ENCODE data around the gene DYNC1H1. TPM values are rescaled to one million over a fixed set of nuclear protein-coding genes. Genes with fewer than 3 reads are reported as not detected.
"Not testable (repeated sequence)": the region's sequence is repeated elsewhere in the genome, so short reads cannot be mapped to it uniquely, and the experiment has no call there.

DYNC1H1 gene
- total RNA-seq, 1 donor from 2014 or later: 348 TPM

DNA sequence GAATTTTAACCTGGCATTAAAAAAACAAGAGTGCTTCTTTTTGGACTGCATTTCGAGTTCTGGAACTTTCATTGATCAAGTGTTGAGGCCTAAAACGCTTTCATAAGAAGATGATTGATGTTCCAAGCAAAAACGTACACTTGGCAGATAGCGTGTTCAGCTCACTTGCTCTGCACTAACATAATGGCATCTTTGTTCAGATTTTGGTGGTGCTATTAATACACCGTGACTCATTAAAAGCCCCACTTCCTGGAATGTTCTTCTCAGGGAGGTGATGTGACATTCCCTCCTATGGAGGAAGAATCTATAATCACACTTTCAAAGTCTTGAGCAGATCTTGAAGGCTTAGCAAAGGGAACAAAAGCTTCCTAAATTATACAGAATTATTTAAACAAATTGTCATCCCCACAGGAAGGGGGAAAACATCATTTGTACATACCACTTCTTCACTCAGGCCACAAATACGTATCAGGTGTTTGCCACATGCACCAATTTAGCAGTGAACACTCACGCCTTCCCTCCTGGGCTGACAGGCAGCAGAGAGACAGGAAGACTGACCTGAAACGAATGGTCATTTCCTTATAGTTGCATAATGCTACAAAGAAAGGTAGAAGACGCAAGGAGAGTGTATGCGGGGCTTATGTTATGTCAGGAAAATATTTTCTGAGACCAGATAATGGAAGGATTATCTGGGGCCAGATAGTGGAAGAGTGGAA is 107.1 kb downstream of the DYNC1H1 start:
- DNase-seq (ENCODE audit: missing footprints) (no peak), ATAC-seq (no peak)
- intact Hi-C loops (cut with DNase I): no loop called here

DNA sequence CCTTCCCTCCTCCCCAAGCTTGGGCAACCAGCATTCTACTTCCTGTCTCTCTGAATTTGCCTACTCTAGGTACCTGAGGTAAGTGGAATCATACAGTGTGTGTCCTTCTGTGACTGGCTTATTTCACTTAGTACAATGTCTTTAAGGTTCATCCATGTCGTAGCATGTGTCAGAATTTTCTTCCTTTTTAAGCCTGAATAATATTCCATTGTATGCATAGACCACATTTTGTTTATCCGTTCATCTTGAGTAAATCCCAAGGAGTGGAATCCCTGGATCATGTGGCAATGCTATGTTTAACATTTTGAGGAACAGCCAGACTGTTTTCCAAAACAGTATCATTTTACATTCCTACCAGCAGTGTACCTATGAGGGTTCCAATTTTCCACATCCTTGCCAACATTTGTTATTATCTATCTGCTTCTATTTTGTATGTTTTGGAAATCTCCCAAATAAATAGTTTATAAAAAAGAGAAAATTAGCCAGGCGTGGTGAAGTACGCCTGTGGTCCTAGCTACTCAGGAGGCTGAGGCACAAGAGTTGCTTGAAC is 110.1 kb downstream of the DYNC1H1 start:
- intact Hi-C loops (cut with DNase I): no loop called here
- DNase-seq (ENCODE audit: missing footprints): no peak

DNA sequence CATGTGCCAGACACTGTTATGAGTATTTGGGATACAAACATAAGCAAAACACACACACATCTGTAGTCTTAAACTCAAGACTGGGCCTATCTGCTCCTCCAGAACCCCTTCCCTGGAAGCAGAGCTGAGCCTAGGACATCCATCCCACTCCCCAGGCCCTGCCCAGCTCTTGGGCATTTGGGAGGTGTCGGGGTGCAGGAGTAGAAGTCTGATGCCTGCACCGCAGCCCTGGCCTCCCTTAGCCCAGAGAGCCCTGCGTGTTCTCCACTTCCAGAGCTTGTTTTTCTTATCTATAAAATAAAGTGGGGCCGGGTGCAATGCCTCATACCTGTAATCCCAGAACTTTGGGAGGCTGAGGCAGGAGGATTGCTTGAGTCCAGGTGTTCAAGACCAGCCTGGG is 110.8 kb downstream of the DYNC1H1 start:
- ATAC-seq (no peak), DNase-seq (ENCODE audit: missing footprints) (no peak)
- intact Hi-C loops (cut with DNase I): no loop called here

More for the DNA sequence above, 110.1 kb downstream of the DYNC1H1 start:
- no peak for ATAC-seq

DNA sequence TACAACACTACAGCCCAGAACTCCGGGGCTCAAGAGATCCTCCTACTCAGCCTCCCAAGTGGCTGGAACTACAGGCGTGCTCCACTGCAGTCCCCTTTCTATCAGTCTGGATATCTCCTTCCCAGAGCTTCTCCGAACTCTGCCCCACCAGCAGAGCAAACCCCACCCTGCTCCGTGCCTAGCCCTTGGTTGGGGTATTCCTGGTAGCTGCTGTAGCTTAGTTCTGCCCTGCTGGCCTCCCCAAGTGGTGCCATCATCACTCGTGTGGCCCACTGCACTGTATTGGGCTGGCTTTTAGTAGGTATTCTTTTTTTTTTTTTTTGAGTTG is 113.0 kb downstream of the DYNC1H1 start:
- intact Hi-C loops (cut with DNase I): no loop called here
- DNase-seq (ENCODE audit: missing footprints): no peak
- no peak for ATAC-seq

DNA sequence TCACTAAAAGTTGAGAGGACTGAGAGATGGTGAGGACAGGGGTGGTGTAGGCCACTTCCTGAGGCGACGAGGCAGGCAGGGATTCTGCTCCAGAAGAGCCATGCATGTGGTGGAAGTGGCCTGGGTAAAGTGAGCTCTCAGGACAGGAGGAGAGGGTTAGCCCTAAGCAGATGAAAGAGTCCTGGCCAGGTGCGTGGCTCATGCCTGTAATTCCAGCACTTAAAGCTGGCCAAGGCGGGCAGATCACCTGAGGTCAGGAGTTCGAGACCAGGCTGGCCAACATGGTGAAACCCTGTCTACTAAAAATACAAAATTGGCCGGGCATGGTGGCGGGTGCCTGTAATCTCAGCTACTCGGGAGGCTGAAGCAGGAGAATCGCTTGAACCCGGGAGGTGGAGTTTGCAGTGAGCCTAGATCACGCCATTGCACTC is 114.0 kb downstream of the DYNC1H1 start:
- DNase-seq (ENCODE audit: missing footprints); ATAC-seq; intact Hi-C loops (cut with DNase I): not testable (repeated sequence)

DNA sequence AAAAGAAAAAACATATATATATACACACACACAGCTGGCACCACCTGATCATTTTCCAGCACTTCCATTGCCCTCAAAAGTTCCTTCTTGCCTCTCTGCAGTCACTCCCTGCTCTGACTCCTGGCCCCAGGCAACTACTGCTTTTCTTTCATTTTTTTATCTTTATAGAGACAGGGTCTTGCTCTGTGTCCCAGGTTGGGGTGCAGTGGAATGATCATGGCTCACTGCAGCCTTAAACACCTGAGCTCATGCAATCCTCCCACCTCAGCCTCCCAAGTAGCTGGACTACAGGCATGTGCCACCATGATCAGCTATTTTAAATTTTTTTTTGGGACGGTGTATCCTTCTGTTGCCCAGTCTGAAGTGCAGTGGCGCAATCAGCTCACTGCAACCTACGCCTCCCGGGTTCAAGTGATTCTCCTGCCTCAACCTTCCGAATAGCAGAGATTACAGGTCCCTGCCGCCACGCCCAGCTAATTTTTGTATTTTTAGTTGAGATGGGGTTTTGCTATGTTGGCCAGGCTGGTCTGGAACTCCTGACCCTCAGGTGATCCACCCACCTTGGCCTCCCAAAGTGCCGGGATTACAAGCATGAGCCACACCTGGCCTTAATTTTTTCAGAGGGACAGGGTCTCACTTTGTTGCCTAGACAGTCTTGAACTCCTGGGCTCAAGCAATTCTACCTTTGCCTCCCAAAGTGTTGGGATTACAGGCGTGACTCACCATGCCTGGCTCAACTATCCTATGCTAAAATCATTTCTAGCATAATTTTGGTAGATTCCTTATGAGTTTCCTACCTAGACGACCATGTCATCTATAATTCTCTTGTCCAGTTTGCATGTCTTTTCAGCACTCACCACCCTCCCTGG is 114.7 kb downstream of the DYNC1H1 start:
- no peak for DNase-seq (ENCODE audit: missing footprints)
- intact Hi-C loops (cut with DNase I): no loop called here
- ATAC-seq: no peak

DNA sequence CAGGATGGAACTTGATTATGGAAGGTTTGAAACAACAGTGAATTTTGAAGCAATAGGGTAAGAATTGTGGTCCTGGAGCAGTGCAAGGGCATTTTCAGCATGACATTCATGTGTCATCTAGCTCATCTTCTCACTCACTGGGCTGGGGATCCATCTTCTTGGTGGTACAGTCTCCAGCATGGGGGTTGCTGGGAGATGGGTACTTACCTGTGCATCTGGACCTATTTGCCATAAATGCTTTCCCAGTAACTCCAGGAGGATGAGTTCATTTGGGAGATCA is 115.3 kb downstream of the DYNC1H1 start:
- ATAC-seq (no peak), DNase-seq (ENCODE audit: missing footprints) (no peak)
- intact Hi-C loops (cut with DNase I): no loop called here

DNA sequence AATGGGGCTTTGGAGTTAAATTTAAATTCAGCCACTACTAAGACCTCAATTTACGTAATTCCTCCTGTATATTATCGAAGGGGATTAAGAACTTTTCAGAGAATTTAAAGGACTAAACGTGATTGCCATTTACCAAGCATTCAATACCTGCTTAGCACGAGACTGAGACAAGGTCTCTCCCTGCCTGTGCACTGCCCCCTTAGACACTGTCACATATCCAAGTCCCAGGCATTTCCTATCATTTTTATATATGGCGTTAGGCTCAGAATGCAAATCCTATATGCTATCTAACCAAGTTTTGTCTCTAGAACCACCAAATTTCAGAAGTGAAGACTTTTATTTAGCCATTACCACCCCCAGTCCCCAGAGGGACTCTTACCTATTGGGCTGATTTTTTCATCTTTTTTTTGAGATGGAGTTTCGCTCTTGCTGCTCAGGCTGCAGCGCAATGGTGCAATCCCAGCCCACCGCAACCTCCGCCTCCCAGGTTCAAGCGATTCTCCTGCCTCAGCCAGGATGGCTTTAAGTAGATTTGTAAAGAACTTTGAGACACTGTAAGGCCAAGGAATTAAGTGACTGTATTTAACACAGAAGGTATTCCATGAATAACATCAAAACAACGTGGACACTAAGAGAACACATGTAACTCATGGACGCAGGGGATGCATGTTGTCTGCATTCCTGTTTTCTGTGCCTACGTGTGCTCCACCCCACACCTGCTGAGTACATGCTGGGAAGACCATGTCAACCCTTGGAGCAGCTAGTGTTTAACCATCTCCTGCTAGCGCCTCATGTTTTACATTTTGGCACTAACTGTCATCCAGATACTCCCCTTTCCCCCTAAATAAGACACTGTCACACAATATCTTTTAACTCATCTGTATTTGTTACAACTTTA is 116.1 kb downstream of the DYNC1H1 start:
- ATAC-seq: no peak
- DNase-seq (ENCODE audit: missing footprints): no peak
- intact Hi-C loops (cut with DNase I): no loop called here

DNA sequence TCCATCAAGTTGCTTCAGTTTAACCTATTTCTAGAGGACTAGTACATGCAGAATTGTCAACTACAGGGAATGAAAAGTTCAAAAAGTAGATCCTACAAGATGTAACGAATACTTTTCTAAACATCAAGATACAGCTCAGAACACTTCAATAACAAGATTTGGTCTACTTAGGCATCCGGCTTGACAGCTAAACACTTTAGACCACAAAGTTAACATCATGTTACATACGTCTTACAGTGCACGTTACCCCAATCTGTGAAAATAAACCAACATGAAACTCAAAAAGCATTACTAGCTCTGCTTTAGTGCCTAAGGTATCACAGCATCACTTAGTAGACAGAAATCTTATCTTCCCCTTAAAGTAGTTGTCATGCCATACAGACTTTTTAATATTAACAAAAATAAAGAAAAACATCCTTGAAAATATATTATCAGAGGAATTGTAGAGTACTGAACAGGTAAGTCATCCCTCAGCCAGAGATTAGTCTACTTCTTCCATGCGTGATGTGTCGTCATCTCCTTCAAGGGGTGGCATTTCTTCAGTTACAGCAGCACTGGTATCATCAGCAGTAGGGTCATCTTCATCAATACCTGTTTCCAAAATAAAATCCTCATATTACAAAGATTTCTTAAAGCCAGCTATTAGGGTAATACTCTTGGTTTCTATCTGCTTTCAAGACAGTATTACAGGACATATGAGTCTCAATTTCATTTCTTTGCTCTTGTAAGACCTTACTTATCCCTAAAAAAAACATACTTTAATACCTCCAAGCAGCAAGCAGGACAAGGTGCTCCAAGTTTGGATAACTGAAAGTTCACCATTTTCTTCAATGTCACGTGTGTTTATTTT is 117.1 kb downstream of the DYNC1H1 start:
- DNase-seq (ENCODE audit: missing footprints): no peak
- no peak for ATAC-seq
- intact Hi-C loops (cut with DNase I): no loop called here

DNA sequence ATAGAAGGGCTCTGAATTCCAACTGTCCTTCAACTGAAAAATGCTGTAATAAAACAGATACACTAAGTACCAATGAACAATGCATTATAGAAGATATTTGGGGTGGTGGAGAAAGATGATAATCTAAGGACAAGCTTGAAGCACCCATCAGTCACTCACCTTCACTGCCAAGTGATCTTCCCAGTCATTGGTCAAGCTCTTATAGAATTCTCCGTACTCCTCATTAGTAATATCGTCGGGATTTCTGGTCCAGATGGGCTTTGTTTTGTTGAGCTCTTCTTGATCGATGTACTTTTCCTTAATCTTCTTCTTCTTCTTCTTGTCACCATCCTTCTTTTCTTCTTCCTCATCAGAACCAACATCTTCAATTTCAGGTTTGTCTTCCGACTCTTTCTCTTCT is 120.1 kb downstream of the DYNC1H1 start:
- intact Hi-C loops (cut with DNase I); ATAC-seq; DNase-seq (ENCODE audit: missing footprints): not testable (repeated sequence)

DNA sequence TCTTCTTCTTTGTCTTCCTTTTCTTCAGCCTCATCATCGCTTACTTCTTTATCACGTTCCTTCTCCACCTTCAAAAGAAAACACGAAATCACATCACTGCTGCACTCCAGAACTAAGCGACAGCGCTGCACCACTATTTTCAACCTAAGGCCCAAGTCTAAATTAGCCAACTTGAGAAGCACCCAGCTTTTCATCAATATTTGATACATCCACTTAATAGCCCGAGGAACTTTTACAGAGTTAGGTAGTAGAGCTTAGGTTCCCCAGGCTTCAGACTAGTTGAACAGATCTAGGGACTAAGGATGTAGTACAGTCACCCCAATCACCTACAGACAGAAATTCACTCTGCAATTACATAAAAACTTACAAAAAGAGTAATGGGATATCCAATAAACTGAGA is 120.6 kb downstream of the DYNC1H1 start:
- intact Hi-C loops (cut with DNase I): loop anchor here (5.0 kb wide), 1 partner anchor 38 kb away; no protein-coding TSS in a partner anchor
- DNase-seq (ENCODE audit: missing footprints) (no peak), ATAC-seq (no peak)

DNA sequence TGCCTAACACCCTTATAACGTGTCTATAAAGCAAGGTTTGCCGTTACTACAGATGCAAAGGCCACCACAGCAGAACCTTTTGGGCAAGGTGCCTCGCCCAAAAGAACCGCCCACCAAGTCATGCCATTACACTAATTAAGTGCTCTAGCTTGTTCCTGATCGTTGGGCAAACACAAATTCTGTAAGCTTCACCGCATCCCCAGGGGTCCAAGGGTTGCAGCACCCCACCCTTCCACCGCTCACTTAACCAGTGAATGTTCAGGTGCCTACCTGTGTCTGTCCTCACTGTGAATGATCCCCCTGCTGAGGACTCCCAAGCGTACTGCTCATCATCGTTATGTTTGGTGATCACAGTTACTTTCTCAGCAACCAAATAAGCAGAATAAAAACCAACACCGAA is 121.1 kb downstream of the DYNC1H1 start:
- ATAC-seq (no peak), DNase-seq (ENCODE audit: missing footprints) (no peak)
- intact Hi-C loops (cut with DNase I): loop anchor here (5.0 kb wide), 1 partner anchor 38 kb away; no protein-coding TSS in a partner anchor

DNA sequence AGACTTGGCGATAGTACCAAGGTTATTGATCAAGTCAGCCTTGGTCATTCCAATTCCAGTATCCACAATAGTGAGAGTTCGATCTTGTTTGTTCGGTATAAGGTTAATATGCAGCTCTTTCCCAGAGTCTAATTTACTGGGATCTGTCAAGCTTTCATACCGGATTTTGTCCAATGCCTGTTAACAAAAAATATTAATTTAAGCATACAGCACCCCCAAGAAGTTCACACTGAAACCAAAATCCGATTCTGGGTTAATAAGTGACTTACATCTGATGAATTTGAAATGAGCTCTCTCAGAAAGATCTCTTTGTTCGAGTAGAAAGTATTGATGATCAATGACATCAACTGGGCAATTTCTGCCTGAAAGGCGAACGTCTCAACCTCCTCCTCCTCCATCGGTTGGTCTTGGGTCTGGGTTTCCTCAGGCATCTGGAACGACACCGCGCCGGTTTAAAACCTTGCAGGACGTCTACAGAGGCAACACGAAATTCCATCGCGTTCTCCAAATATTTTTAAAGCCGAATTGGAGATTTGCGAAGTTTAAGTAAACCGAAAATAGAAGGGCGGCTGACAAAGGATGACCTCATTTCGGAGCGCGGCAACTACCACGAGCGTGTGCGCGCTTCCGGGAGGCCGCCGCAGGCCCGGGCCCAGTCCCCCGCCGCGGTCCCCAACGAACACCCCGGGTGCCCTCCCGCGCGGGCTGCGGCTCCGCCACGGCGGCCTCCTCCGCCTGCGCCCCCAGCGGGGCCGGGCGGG is 121.8 kb downstream of the DYNC1H1 start:
- DNase-seq (ENCODE audit: missing footprints) (peak; percentile 76), ATAC-seq (peak; percentile 8)
- intact Hi-C loops (cut with DNase I): loop anchor here (2.0 to 5.0 kb wide), 2 partner anchors 39 to 325 kb away; partner anchors contain the start of gene PPP2R5C

DNA sequence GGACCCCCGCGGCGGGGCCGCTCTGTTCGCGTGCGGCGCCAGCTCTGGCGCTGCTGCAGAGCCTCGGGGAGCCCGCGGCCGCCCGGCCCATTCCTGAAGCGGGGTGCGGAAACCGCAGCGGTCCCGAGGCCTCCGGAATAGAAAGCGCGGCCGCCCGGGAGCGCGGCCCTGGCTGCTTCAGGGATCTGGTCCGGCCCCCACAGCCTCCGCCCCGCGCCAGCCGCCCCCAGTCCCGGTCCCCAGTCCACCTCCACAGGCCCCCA is 122.3 kb downstream of the DYNC1H1 start:
- intact Hi-C loops (cut with DNase I): loop anchor here (2.0 to 5.0 kb wide), 2 partner anchors 39 to 326 kb away; partner anchors contain the start of gene PPP2R5C
- ATAC-seq (no peak), DNase-seq (ENCODE audit: missing footprints) (no peak)

DNA sequence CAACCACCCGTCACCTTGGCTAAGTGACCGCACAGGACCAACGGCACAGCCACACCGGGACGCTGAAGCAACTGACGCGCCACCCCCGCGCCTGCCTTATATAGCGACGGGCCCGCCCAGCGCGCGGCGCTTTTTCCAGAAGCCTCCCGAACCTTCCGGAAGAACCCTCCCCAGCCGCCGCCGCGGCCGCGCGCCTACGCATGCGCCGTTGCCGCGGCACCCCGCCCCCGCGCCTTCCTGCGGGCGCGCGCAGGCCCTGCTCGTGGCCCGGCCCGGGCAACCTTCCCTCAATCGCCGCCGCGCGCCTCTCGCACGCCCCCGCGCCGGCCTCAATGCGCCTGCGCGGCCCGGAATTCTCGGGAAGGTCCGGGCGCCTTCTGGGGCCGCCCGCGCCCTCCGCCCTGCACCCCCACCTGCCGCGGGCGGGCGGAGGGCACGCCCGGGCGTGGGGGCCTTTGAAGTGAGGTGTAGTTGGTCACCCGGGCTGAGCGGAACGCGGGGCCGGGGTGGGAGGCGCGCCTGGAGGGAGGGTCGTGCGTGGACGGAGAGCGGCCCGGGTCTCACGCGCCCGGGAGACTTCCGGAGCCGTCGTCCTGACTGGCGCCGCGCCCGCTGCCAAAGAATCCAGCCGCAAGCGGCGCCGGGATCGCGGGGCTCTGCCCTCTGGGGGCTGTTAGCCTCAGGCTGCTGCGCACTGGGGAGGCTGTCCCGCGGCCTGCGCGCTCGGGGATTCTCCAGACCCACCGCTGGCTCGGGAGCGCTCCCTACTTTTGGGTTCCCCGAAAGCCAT is 122.8 kb downstream of the DYNC1H1 start, which contains the start of gene HSP90AA1:
HSP90AA1 (minus strand) TSS at position 73 of the 790 bp plus-strand sequence. CDS start 666 bp downstream, outside the sequence.
- peak; percentile 91 for ATAC-seq
- DNase-seq (ENCODE audit: missing footprints): peak; percentile 97
- intact Hi-C loops (cut with DNase I): loop anchor here (1.0 to 5.0 kb wide), 3 partner anchors 40 to 326 kb away; partner anchors contain the start of gene PPP2R5C

DNA sequence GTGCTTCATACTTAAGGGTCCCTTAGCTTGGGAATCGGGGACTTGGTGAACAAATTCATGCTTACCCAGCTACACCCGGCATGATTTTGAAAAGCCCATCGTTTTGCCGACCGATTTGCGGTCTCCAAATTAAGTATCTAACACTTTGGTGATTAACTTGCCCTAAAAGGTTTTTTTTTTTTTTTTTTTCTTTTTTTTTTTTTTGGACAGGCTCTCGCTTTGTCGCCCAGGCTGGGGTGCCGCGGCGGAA is 123.3 kb downstream of the DYNC1H1 start:
- no peak for ATAC-seq
- intact Hi-C loops (cut with DNase I): loop anchor here (1.0 to 5.0 kb wide), 3 partner anchors 40 to 327 kb away; partner anchors contain the start of gene PPP2R5C
- no peak for DNase-seq (ENCODE audit: missing footprints)

Data from Right ventricle myocardium inferior (tissue), 1 donor.